ENCODE measurements around the gene NANOGP8.
A peak's percentile ranks its signal among the peaks of the same experiment; 100 is the strongest.
"Not testable (repeated sequence)": the region's sequence is repeated elsewhere in the genome, so short reads cannot be mapped to it uniquely, and the experiment has no call there.

Gene NANOGP8

GRCh38 chr15:35092846-35093245, 7.8 kb upstream of the NANOGP8 start:
- no peak for DNase-seq (ENCODE audit: low read depth)

DNA sequence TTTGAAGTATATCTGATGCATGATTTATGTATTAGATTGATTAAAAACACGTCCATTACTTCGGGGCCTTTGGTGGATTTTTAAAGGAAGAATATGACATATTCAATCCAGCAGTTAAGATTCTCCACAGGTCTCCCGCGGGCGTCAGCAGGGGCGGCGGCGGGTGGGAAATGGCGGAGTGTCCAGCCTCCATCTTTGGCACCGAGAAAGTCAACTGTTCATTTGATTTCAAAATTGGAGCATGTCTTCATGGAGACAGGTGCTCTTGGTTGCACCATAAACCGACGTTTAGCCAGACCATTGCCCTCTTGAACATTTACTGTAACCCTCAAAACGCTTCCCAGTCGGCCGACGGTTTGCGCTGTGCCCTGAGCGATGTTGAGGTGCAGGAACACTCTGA, 7.2 kb upstream of the NANOGP8 start:
- DNase-seq (ENCODE audit: low read depth): no peak

DNA sequence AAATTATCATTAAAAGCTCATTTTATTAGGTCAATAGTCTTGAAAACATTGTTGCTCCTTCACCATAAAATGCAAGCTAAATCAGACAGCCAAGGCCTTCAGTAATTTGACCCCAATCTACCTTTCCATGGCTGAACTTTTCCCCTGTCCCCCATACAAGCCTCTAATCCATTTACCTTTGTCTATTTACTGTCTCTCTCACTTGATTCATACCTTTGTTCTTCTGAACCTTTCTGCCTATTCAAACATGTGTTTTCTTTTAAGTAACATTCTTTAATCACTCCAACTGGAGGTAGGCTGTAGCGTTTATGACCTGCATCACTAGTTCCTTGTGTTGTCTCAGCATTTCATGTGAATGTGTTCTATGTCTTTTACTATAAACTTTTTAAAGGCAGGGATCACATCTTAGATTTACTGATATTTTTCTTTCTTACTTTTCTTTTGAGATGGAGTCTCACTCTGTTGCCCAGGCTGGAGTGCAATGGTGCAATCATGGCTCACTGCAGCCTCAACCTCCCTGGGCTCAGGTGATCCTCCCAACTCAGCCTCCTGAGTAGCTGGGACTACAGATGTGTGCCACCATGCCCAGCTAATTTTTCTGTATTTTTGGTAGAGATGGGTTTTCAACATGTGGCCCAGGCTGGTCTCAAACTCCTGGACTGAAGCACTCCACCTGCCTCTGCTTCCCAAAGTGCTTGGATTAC, 5.2 kb upstream of the NANOGP8 start:
- DNase-seq (ENCODE audit: low read depth): no peak

DNA sequence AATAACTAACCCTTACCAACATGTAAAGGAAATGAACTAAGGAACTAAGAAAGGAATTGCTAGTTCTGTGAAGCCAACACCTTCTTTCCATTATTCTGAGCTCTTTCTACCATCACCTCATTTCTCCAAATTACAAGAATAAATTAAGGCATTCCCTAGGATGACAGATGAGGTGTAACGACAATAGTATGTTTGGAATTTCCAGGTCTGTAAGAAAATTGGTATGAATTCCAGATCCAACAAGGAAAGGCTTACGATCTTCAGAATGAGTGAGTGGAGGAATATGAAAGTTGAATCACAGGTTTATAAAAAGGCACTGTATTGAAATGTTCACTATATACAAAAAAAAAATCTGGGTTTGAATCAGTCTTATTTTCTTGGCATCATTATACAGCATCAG, 4.5 kb upstream of the NANOGP8 start:
- no peak for DNase-seq (ENCODE audit: low read depth)

DNA sequence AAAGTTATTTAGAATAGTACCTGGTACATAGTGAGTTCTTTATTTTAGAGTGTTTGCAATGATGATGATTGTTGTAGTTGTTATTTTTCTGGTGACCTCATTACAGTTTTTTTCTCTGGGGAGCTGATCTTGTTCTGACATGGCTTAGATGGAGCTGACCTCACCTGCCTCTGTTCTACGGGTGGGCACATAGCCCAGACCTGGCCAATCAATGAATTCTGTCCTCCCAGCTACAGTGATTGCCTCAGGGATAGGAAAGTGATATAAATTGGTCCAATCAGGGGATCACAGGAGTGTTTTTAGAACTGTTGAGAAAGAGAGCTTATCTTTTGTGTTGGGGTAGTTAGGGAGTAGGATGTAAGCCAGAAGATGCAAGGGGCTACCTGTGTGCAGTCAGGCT, 3.2 kb upstream of the NANOGP8 start:
- no peak for DNase-seq (ENCODE audit: low read depth)

GRCh38 chr15:35087759-35088158, 2.7 kb upstream of the NANOGP8 start:
- DNase-seq (ENCODE audit: low read depth): no peak

GRCh38 chr15:35082371-35083348, 2.4 kb downstream of the NANOGP8 start:
- DNase-seq (ENCODE audit: low read depth): not testable (repeated sequence)

DNA sequence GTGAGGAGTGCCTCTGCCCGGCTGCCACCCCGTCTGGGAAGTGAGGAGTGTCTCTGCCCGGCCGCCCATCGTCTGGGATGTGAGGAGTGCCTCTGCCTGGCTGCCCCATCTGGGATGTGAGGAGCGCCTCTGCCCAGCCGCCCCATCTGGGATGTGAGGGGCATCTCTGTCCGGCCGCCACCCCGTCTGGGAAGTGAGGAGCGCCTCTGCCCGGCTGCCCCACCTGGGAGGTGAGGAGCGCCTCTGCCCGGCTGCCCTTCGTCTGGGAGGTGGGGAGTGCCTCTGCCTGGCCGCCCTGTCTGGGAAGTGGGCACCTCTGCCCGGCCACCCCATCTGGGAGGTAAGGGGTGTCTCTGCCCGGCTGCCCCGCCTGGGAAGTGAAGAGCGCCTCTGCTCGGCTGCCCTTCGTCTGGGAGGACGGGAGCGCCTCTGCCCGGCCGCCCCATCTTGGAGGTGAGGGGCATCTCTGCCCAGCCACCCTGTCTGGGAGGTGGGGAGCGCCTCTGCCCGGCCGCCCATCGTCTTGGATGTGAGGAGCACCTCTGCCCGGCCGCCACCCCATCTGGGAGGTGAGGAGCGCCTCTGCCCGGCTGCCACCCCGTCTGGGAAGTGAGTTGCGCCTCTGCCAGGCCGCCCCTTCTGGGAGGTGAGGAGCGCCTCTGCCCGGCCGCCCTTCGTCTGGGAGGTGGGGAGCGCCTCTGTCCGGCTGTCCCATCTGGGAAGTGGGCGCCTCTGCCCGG, 3.3 kb downstream of the NANOGP8 start:
- not testable (repeated sequence) for DNase-seq (ENCODE audit: low read depth)

- no peak for DNase-seq (ENCODE audit: low read depth)
These were observed 4.9 kb downstream of the NANOGP8 start for GRCh38 chr15:35080226-35080625.

- DNase-seq (ENCODE audit: low read depth): peak; percentile 5
These were observed 6.7 kb downstream of the NANOGP8 start for GRCh38 chr15:35078221-35078915.

- no peak for DNase-seq (ENCODE audit: low read depth)
These were observed 14.0 kb downstream of the NANOGP8 start for GRCh38 chr15:35071106-35071505.

DNA sequence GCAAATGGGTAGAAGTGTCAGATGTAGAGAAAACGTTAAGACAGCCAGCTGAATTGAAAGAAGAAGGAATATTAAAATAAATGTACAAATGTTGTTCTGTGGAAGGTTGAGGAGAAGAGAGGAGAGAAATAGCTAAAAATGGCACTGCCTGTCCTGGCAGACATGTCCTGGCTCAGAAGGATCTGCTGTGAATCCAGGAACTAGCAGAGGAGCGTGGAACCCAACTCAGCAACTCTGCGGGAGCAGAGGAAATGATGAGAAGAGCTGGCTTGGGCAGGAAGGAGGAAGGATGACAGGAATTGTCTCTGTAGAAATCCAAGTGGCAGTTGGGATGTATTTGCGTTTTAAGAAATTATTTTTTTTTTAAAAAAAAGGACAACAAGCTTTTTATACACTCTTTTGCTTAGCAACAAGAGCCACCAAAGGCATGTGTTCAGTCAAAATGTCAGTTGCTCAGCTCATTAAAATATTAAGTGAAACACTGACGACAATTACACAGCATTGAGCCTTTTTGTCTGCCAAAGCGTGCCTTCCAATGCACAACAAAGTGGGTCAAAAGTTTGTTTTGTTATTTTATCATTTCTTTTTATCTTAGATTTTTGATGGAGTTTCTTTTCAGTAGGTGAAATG, 16.1 kb downstream of the NANOGP8 start:
- DNase-seq (ENCODE audit: low read depth): no peak

DNA sequence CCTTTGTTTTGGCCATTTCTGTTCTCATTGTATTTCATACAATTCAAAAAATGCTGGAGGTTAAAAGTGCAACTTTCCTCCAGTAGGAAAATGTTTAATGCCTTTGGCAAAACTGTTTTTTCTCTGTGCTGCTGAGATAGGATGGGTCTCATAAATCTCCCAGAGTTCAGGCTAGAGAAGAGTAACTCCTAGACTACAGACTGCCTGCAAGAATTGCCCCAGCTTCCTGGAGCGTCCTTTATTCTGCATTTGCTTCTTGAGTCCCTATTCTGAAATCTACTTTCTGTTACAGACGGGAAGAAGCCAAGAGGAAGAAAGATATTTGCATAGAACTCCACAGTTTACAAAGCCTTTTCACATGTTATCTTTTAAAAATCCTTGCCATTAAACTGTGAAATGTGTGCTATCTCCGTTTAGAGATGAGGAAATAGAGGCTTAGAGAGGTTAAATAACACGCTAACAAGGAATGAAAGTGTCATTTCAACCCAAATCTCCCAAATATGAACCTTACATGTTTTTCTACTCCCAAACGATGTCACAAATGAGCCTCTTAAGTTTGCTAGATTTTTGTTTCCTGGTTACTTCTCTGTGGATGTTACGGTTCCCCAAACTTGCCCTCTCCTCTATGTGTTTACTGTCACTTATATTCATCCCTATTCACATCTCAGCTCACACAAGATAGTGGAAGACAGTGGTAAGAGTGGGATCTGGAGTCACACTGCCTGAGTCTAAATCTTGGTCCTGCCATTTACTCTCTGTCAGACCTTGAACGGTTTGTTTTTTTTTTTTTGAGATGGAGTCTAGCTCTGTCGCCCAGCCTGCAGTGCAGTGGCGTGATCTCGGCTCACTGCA, 17.4 kb downstream of the NANOGP8 start:
- DNase-seq (ENCODE audit: low read depth): no peak

DNA sequence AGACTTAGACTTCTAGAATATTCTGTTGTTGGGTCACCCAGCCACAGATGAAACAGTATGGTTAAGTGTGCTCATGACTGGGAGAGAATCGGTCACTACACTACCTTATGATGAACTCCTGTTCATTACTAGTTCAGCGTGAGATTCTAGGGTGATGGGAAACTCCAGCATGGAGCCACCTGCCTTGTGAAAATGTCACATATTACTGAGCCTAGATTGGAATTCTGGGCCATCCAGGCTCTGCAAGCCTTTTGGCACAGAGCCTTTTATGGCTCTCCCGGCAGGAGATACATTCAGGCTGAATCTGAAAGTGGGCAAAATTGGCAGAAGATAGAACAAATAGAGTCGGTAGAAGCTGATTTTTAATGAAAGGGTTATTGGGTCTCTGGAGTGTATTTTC, 19.0 kb downstream of the NANOGP8 start:
- DNase-seq (ENCODE audit: low read depth): no peak

GRCh38 chr15:35064576-35065190, 20.4 kb downstream of the NANOGP8 start:
- DNase-seq (ENCODE audit: low read depth): no peak

GRCh38 chr15:35062738-35063099, 22.4 kb downstream of the NANOGP8 start:
- no peak for DNase-seq (ENCODE audit: low read depth)

- DNase-seq (ENCODE audit: low read depth): no peak
These were observed 23.0 kb downstream of the NANOGP8 start for GRCh38 chr15:35061825-35062737.

GRCh38 chr15:35061161-35061824, 23.8 kb downstream of the NANOGP8 start:
- no peak for DNase-seq (ENCODE audit: low read depth)
